Left lung (tissue), 10 donors: ENCODE measurements around the gene LYPD3. TPM values are rescaled to one million over a fixed set of nuclear protein-coding genes. Genes with fewer than 3 reads are reported as not detected.

Source experiments
- ATAC-seq: fragments of 200-7000 bp; cut with Tn5 transposase; one replicate; pipeline ENCODE4 v1.9.1; 2020; ENCODE audit warnings: moderate library complexity
- DNase-seq, 4 donors: peaks; one replicate each; pipeline ENCODE4 v3.0.0-alpha.2; 2013 to 2020
- H3K27ac ChIP-seq, 2 donors: fragments of 200-600 bp; sonication (generic) in 1 of 2; one replicate each; pipeline versions ENCODE4 v1.5.0 to v1.8.0; 2020 to 2021
- H3K27me3 ChIP-seq, 2 donors: fragments of 200-600 bp; sonication (generic) in 1 of 2; one replicate each; pipeline versions ENCODE4 v1.5.0 to v1.8.0; 2020 to 2021
- H3K36me3 ChIP-seq, 2 donors: fragments of 200-600 bp; sonication (generic) in 1 of 2; one replicate each; pipeline versions ENCODE4 v1.5.0 to v1.8.0; 2020 to 2021
- H3K4me1 ChIP-seq, 2 donors: fragments of 200-600 bp; one replicate each; pipeline ENCODE4 v1.8.0; 2021
- H3K4me3 ChIP-seq, 2 donors: fragments of 200-600 bp; sonication (generic) in 1 of 2; one replicate each; pipeline versions ENCODE4 v1.5.0 to v1.8.0; 2020 to 2021; ENCODE audit warnings: mild to moderate bottlenecking in 1 of 2
- H3K9me3 ChIP-seq, 2 donors: fragments of 200-600 bp; sonication (generic) in 1 of 2; one replicate each; pipeline versions ENCODE4 v1.5.0 to v1.8.0; 2020 to 2021
- intact Hi-C, 2 donors: fragments of 100-400 bp; cut with DNase I; formaldehyde crosslinking; loops; one replicate each; pipeline versions ENCODE4 v1.11.2 to v1.14.2; 2022
- polyA plus RNA-seq, 6 donors: library from polyadenylated mRNA; unstranded; fragments of 120-200 nt; gene quantifications; one replicate each; pipeline ENCODE4 v1.2.1, GENCODE V29; 2013; ENCODE audit not compliant: insufficient read length in 6 of 6
- total RNA-seq, 2 donors: library from RNA; stranded (reverse); fragmentation: NEBNext Ultra II Directional; extraction: Animal tissue kit (Norgen Biotek cat#: 25700); gene quantifications; one replicate each; pipeline ENCODE4 v1.2.1, GENCODE V29; 2021
- TF ChIP-seq, protein P1 (sequence below), 2 donors: fragments of 200-600 bp; sonication (generic) in 1 of 2; IDR thresholded peaks; one replicate each; pipeline versions ENCODE4 v1.5.0 to v1.8.0; 2021; ENCODE audit warnings: antibody characterized with exemption in 2 of 2
- donor health status: DM: no; HTN: yes; CAD: no.
- donor health status: DM: no; HTN: no; CAD: no.

The LYPD3 gene
- total and polyA plus RNA-seq, 8 donors: 0.73 to 2.1 (median 1.2) TPM

DNA sequence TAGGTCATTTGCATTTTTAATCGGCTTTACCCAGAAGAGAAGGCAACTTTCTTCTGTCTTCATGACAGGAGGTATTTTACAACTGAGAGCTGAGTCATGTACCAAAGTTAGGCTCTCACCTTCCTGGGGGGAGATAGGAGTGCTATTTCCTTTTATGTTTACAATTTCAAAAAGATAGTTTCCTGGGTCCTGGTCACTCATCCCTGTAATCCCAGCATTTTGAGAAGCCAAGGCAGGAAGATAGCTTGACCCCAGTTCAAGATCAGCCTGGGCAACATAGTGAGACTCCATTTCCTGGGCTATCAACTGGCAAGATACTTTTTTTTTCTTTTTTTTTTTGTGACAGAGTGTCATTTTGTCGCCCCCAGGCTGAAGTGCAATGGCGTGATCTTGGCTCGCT is 7.6 kb downstream of the LYPD3 start:
- intact Hi-C loops: no loop called here
- no peak for DNase-seq

DNA sequence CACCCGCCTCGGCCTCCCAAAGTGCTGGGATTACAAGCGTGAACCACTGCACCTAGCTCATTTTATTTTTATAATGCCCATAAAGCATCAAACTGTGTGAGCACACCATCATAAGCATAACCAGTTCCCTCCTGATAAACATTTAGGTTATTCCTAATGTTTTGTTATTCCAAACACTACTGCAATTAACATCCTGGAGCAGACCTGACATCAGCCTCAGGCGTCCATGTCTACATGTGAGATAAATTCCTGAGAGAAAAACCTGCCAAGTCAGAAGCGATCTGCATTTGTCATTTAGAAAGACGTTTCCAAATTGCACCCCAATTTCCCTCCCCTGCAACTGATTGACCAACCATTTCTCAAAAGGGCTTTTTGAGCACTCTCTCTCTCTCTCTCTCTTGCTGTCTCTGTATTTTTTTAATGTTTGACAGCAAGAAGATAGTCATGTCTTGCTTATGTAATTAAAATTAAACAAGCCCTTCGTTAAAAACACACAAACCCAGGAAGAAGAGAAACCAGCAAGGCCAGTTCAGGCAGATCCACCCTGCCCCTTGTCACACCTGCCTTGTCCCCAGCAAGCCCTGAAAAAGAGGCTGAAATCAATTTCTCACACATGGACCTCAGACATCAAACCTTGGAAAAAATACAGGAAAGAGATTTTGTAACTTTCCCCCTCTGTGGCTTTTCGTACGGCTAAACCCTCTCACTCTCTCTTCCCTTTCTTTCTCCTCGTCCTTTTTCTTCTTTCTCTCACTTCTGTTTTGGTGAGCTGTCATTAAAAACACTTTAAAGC is 9.9 kb downstream of the LYPD3 start:
- DNase-seq: no peak
- TF ChIP-seq, protein P1, sequence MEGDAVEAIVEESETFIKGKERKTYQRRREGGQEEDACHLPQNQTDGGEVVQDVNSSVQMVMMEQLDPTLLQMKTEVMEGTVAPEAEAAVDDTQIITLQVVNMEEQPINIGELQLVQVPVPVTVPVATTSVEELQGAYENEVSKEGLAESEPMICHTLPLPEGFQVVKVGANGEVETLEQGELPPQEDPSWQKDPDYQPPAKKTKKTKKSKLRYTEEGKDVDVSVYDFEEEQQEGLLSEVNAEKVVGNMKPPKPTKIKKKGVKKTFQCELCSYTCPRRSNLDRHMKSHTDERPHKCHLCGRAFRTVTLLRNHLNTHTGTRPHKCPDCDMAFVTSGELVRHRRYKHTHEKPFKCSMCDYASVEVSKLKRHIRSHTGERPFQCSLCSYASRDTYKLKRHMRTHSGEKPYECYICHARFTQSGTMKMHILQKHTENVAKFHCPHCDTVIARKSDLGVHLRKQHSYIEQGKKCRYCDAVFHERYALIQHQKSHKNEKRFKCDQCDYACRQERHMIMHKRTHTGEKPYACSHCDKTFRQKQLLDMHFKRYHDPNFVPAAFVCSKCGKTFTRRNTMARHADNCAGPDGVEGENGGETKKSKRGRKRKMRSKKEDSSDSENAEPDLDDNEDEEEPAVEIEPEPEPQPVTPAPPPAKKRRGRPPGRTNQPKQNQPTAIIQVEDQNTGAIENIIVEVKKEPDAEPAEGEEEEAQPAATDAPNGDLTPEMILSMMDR (IDR thresholded peaks at IDR 0.05): no peak
- intact Hi-C loops: no loop called here
- no peak for ATAC-seq
- Histone ChIP-seq H3K4me3 (no peak overlapping the region), H3K36me3 (no peaks in the 10 kb centered on the region), H3K27ac (no peak overlapping the region), H3K27me3 (no peaks in the 10 kb centered on the region), H3K9me3 (no peaks in the 10 kb centered on the region), H3K4me1 (peaks cover 0 to 10% of the 10 kb centered on the region in 2 donors)

More for the DNA sequence above, 7.6 kb downstream of the LYPD3 start:
- Histone ChIP-seq H3K27ac (no peak overlapping the region), H3K4me3 (no peak overlapping the region), H3K4me1 (peaks cover 0 to 9% of the 10 kb centered on the region in 2 donors), H3K36me3 (no peaks in the 10 kb centered on the region), H3K9me3 (no peaks in the 10 kb centered on the region), H3K27me3 (no peaks in the 10 kb centered on the region)
- TF ChIP-seq, protein P1 (IDR thresholded peaks at IDR 0.05): no peak
- ATAC-seq: no peak

DNA sequence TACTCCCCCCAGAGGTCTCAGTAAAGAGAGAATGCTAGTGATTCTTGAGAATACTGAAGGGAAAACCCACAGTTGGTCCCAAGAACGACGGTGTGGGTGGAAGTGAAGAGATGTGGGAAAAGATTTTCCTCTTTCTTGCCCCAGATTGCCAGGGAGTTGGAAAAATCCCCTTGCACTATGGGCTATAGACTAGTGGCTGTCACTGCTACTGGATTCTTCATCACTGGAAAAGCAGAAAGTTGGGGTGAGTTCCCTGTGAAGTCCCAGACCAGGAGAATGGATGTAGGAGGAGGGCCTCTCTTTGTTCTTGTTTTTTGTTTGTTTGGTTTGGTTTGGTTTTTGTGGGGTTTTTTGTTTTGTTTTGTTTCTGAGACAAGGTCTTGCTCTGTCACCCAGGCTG is 11.4 kb downstream of the LYPD3 start:
- Histone ChIP-seq H3K27me3 (no peaks in the 10 kb centered on the region), H3K4me1 (peaks cover 0 to 12% of the 10 kb centered on the region in 2 donors), H3K36me3 (no peaks in the 10 kb centered on the region), H3K9me3 (no peaks in the 10 kb centered on the region), H3K27ac (no peak overlapping the region), H3K4me3 (no peak overlapping the region)
- ATAC-seq: no peak
- DNase-seq: no peak
- intact Hi-C loops: no loop called here
- TF ChIP-seq, protein P1 (IDR thresholded peaks at IDR 0.05): no peak

DNA sequence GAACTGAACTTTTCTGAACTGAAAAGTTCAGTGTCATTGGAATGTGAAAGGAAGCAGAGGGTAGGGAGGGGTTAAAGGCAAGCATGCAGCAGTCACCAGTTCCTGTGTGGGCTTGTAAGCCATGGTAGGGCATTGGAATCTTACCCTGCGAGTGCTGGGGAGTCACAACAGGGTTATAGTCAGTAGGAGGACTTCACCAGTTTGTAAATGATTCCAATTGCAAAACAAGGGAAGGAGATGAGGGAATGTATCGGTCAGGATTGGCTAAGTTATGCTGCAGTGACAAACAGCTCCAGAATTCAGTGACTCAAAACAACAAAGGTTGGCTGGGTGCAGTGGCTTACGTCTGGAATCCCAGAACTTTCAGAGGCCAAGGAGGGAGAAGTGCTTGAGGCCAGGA is 12.8 kb downstream of the LYPD3 start:
- peaks cover 0 to 12% of the 10 kb centered on the region in 2 donors for H3K4me1 ChIP-seq
- ATAC-seq: no peak
- intact Hi-C loops: no loop called here

DNA sequence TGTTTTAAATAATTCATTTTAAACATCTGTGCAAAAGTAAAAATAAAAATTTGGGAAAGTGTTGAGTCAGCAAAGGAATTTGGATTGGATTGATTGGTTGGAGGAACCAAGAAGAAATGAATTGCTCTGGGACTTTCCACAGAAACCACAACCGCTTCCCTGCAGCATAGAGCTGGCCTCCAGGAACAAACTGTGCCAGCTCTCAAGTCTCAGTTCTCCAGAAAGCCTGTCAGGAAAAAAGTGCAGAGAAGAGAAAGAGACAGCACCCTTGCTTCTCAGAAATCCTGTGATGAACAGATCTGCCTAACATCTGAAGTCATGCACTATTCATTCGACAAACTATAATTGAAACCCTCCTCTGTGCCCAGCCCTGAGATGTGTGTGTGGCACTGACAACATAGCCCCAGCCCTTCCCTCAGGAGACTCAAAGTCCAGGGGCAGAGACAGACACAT is 14.8 kb downstream of the LYPD3 start:
- Histone ChIP-seq H3K4me1 (peaks cover 0 to 9% of the 10 kb centered on the region in 2 donors), H3K36me3 (no peaks in the 10 kb centered on the region), H3K4me3 (no peak overlapping the region), H3K27ac (peak overlapping the region in 1 of 2 donors; percentile 7), H3K27me3 (no peaks in the 10 kb centered on the region), H3K9me3 (no peaks in the 10 kb centered on the region)
- intact Hi-C loops: no loop called here
- TF ChIP-seq, protein P1 (IDR thresholded peaks at IDR 0.05): no peak
- peak; percentile 59 for ATAC-seq
- no peak for DNase-seq

More for the DNA sequence above, 12.8 kb downstream of the LYPD3 start:
- Histone ChIP-seq H3K4me3 (no peak overlapping the region), H3K9me3 (no peaks in the 10 kb centered on the region), H3K27me3 (no peaks in the 10 kb centered on the region), H3K36me3 (no peaks in the 10 kb centered on the region), H3K27ac (no peak overlapping the region)
- no peak for DNase-seq
- TF ChIP-seq, protein P1 (IDR thresholded peaks at IDR 0.05): no peak
